VCaP (cell line): ENCODE measurements around the gene DCLK2.
"Not testable (repeated sequence)": the region's sequence is repeated elsewhere in the genome, so short reads cannot be mapped to it uniquely, and the experiment has no call there.

Experiments used
- H3K27ac ChIP-seq: fragments of 450-650 bp; 2 replicates; pipeline ENCODE4 v1.5.1; 2017
- CTCF ChIP-seq: fragments of 450-650 bp; conservative IDR thresholded peaks from 2 replicates; pipeline ENCODE4 v1.5.1; 2017; ENCODE audit warnings: mild to moderate bottlenecking, moderate library complexity

DCLK2 gene

GRCh38 chr4:150152766-150153165 lies 74.5 kb downstream of the DCLK2 start:
- no peak overlapping the region for H3K27ac ChIP-seq
- TF ChIP-seq CTCF = no peak

DNA sequence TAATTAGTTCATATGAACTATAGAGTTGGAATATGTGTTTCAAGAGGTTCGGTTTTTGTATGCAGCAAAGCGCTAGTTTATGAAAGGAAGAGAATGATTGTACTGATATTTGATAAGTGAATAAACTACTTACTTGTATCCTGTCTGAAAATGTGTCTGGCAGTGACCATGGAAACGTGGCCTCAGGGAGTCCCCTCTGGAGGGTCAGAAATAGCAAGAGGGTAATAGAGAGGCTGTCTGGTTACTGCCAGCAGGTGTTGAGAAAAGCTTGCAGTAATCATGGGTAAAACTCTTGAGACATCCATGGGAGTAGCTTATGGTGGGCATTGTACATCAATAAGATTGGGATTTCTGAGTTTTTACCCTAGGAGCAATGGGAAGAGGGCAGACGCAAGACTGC lies 77.1 kb downstream of the DCLK2 start:
- no peak for TF ChIP-seq CTCF
- no peak overlapping the region for H3K27ac ChIP-seq

DNA sequence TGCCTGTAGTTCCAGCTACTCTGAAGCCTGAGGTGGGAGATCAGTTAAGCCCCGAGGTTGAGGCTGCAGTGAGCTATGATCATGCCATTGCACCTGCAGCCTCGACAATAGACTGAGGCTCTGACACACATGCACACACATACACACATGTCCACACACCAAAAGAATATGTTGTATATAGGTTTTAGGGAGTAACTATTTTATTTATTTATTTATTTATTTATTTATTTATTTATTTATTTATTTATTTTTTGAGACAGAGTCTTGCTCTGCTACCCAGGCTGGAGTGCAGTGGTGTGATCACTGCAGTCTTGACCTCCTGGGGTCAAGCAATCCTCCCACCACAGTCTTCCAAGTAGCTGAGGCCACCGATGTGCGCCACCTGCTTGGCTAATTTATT lies 78.3 kb downstream of the DCLK2 start:
- no peak for TF ChIP-seq CTCF
- H3K27ac ChIP-seq = no peak overlapping the region

DNA sequence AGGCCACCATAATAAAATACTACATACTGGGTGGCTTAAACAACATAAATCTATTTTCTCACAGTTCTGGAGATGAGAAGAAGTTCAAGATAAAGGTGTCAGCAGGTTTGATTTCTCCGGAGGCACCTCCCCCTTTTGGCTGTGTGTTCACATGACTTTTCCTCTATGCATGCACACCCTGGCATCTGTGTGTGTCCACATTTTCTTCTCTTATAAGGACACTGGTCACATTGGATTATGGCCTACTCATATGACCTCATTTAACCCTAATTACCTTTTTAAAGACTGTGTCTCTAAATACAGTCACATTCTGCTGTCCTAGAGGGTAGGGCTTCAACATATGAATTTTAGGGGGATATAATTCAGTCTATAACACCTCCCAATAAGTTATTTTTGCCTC lies 79.8 kb downstream of the DCLK2 start:
- no peak for TF ChIP-seq CTCF

DNA sequence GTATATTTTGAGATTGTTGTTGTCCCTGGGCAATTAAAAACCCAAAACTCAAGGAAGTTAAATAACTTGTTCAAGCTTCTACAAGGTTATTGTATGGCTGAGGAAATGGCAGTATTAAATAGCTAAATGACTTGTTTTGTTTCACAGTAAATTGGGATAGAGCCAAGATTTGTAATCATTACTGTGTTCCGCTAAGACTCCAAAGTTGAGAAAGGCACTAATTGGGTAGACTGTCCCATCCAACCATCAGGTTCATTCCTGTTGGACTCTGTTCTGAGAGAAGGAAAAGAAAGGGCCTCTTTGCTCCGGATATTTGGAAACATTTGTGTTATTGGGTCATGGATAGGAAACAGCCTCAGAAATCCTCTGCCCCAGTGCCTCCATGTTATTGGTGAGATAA lies 82.2 kb downstream of the DCLK2 start:
- no peak overlapping the region for H3K27ac ChIP-seq
- no peak for TF ChIP-seq CTCF

More for the DNA sequence above, 79.8 kb downstream of the DCLK2 start:
- no peak overlapping the region for H3K27ac ChIP-seq

DNA sequence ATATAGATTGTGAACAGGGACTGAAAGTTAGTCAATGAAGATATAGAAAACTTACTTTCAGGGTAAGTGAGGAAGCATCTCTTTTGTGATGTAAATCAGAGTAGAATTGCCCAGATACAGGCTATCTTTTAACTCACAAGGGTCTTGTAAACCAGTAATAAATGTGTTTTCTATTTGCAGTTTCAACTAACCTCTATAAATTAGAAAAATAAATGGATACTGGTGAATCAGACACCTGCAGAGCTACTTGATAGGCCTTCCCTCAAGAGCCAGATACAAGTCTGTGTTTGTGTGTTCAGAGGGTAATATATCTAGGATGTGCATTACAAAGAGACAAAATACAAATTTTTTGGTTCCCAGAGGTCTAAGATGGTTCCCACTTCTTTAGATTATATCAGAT lies 82.9 kb downstream of the DCLK2 start:
- no peak overlapping the region for H3K27ac ChIP-seq
- no peak for TF ChIP-seq CTCF

DNA sequence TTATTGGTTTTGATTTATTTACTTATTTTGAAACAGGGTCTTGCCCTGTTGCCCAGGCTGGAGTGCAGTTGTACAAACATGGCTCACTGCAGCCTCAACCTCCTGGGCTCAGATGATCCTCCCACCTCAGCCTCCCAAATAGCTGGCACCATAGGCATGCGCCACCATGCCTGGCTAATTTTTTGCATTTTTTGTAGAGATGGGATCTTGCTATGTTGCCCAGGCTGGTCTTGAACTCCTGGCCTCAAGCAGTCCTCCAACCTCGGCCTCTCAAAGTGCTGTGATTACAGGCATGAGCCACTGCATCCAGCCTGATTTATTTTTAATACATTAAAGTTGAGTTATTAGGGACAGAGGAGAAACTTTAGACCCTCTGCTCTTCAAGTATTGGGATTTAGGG lies 83.8 kb downstream of the DCLK2 start:
- H3K27ac ChIP-seq = not testable (repeated sequence)

DNA sequence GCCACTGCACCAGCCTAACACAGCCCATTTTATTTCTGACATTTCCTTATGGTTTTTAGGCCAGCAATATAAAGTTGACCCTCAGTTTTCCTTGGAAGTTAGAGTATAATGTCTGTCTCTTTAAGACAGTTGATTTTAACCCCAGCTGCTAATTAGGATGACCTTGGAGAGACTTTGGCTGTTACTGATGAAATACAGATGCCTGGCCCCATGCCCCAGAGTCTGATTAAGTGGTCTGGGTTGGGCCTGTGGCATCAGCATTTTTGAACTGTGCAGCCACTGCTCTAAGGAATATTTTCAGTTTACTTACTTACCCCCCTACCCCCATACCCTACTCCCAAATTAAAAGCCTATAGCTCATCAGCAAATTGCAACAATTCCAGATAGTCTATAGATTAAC lies 85.8 kb downstream of the DCLK2 start:
- no peak for TF ChIP-seq CTCF

More for the DNA sequence above, 85.8 kb downstream of the DCLK2 start:
- no peak overlapping the region for H3K27ac ChIP-seq
